Measurements from ENCODE around the gene IMP3. TPM values are rescaled to one million over a fixed set of nuclear protein-coding genes. Genes with fewer than 3 reads are reported as not detected.

IMP3 gene
- total RNA-seq, 3 donors from 2014 or later, result 47.6 to 54.8 (median 50.4) TPM

- peaks cover 28% of the 10 kb centered on the region for H3K4me1 ChIP-seq (ENCODE audit: low read depth)
- no peak for ATAC-seq
- H3K36me3 ChIP-seq (ENCODE audit: low read depth), result no peaks in the 10 kb centered on the region
- H3K9me3 ChIP-seq, result no peaks in the 10 kb centered on the region
- intact Hi-C loops (cut with DNase I, micrococcal nuclease), result no loop called here
- no peak for DNase-seq
- no peak overlapping the region for H3K4me3 ChIP-seq
- TF ChIP-seq, protein P1, sequence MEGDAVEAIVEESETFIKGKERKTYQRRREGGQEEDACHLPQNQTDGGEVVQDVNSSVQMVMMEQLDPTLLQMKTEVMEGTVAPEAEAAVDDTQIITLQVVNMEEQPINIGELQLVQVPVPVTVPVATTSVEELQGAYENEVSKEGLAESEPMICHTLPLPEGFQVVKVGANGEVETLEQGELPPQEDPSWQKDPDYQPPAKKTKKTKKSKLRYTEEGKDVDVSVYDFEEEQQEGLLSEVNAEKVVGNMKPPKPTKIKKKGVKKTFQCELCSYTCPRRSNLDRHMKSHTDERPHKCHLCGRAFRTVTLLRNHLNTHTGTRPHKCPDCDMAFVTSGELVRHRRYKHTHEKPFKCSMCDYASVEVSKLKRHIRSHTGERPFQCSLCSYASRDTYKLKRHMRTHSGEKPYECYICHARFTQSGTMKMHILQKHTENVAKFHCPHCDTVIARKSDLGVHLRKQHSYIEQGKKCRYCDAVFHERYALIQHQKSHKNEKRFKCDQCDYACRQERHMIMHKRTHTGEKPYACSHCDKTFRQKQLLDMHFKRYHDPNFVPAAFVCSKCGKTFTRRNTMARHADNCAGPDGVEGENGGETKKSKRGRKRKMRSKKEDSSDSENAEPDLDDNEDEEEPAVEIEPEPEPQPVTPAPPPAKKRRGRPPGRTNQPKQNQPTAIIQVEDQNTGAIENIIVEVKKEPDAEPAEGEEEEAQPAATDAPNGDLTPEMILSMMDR (IDR thresholded peaks at IDR 0.05), result no peak
Measured at GRCh38 chr15:75669191-75669878, 29.3 kb upstream of the IMP3 start.

DNA sequence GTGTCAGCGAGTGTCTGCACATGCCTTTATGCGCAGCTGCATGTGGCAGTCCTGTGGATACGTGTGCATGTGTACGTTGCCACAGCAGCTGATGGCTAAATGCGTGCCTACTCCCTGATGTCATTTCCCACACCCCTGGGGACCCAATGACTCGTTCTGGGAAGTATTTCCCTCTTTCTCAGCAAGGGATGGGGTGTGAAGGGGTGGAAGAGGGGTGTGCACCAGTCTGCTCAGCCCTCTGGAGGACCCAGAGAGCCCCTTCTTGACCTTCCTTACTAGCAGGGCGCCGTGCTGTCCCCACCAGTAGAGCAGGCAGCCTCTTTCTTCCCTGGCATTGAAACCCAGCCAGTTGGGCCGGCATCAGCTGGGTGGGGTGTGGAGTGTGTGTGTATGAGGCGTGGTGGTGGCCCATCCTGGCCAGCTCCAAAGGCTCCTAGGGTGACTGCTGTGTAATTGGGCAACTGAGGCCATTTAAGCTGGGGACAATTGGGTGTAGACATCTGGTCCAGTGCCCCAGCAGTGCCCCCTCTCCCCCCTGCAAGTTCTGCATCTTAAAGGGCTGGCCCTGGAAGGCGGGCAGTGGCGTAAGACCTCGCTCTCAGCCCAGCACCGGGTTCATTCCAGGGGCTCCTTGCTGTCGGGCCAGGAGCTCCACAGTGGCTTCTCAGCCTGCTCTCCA, 26.9 kb upstream of the IMP3 start:
- intact Hi-C loops (cut with DNase I, micrococcal nuclease), result no loop called here
- Histone ChIP-seq H3K4me1 (ENCODE audit: low read depth) (peaks cover 42% of the 10 kb centered on the region), H3K4me3 (no peak overlapping the region), H3K36me3 (ENCODE audit: low read depth) (no peaks in the 10 kb centered on the region), H3K9me3 (no peaks in the 10 kb centered on the region)
- ATAC-seq (peak; percentile 71), DNase-seq (peak in 2 of 3 donors; percentile 60 to 74)
- TF ChIP-seq, protein P1 (IDR thresholded peaks at IDR 0.05), result no peak

DNA sequence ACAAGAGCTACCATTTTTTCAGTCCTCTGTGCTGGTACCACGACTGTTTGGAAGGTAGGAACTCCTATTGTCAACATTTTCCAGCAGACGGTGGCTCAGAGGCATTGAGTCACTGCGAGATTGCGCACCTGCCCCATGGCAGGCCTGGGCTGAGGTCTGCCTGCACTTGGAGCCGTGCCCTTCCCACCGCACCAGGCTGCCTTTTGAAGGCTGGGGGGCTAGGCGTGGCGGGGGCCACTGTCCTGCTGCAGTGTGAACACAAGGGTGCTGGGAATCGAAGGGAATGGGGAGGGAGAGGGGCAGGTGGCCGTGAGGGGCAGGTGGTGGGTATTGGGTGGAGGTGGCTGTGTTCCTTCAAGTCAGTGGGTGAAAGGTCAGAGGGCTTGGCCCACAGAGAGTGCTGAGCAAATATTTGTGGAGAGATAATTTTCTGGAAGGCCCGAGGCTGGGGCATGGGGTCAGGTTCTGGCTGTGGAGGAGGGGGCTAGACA, 24.0 kb upstream of the IMP3 start:
- peak in 2 of 3 donors; percentile 56 to 66 for DNase-seq
- Histone ChIP-seq H3K9me3 (no peaks in the 10 kb centered on the region), H3K4me1 (ENCODE audit: low read depth) (peaks cover 53% of the 10 kb centered on the region), H3K4me3 (no peak overlapping the region), H3K36me3 (ENCODE audit: low read depth) (no peaks in the 10 kb centered on the region)
- TF ChIP-seq, protein P1 (IDR thresholded peaks at IDR 0.05), result no peak
- ATAC-seq, result peak; percentile 51
- intact Hi-C loops (cut with DNase I, micrococcal nuclease), result no loop called here

DNA sequence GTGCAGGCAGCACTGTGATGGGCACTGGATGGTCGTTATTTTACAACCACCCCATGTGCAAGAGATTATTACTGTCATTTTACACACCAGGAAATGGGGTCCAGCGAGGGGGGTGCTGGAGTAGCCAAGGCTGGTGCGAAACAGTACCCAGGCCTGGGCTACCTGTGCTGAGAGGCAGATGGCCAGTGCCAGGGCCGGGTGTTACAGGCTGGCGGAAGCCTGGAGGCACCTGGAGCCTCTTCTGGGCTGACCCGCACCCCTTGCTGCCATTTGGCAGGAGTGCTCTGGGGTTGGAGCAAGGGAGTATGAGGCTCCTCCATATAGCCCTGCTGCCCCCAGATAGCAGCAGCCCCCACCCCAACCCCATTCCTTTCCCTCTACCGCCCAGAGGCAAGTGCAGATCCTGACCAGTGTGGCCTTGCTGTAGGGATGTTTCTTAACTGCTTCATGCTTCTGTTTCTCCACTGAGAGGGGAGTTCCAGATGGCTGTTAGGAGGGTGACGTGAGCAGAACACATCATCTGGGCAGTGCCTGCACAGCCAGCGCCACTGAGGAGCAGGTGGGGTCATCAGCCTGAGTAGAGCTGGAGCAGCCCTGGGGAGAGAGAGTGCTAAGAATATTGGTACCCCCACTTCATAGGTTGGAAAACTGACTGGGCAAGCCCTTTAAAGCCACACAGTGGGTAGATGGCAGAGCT, 22.9 kb upstream of the IMP3 start:
- DNase-seq (no peak), ATAC-seq (no peak)
- Histone ChIP-seq H3K4me1 (ENCODE audit: low read depth) (peaks cover 53% of the 10 kb centered on the region), H3K4me3 (no peak overlapping the region), H3K36me3 (ENCODE audit: low read depth) (no peaks in the 10 kb centered on the region), H3K9me3 (no peaks in the 10 kb centered on the region)
- TF ChIP-seq, protein P1 (IDR thresholded peaks at IDR 0.05), result no peak
- intact Hi-C loops (cut with DNase I, micrococcal nuclease), result no loop called here

DNA sequence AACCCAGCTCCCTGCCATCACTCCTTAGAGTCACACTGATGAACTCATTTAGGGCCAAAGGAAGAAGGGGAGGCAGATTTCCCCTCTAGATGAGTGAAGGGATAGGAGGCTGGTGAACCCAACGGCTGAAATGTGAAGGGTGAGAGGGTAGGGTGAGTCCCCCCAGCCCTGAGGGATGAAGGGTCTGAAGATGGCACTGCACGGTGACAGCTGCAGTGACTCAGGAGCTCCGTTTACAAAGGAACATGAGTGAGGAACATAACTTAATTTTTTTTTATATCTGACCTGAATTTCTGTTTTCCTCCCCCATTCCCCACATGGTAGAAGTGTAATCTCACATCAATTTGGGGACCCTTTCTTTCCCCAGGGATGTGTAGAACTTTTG, 21.7 kb upstream of the IMP3 start:
- peaks cover 44% of the 10 kb centered on the region for H3K4me1 ChIP-seq (ENCODE audit: low read depth)

More for the DNA sequence above, 21.7 kb upstream of the IMP3 start:
- Histone ChIP-seq H3K9me3 (no peaks in the 10 kb centered on the region), H3K36me3 (ENCODE audit: low read depth) (no peaks in the 10 kb centered on the region), H3K4me3 (no peak overlapping the region)
- TF ChIP-seq, protein P1 (IDR thresholded peaks at IDR 0.05), result no peak
- ATAC-seq, result no peak
- intact Hi-C loops (cut with DNase I, micrococcal nuclease), result no loop called here
- DNase-seq, result no peak

Data from mucosa of descending colon (tissue), 3 donors.